HepG2 (cell line): ENCODE measurements around the gene P3H3. TPM values are rescaled to one million over a fixed set of nuclear protein-coding genes. Genes with fewer than 3 reads are reported as not detected.

ENCODE experiments used
- AKAP8 ChIP-seq: sonication (generic); formaldehyde crosslinking; IDR thresholded peaks from 2 replicates; pipeline ENCODE4 v1.5.1; 2020; ENCODE audit warnings: mild to moderate bottlenecking, missing genetic modification reagents
- ARNT ChIP-seq: fragments of 450-650 bp; IDR thresholded peaks from 2 replicates; pipeline ENCODE4 v1.6.1; 2017
- ETS1 ChIP-seq: sonication (generic); formaldehyde crosslinking; IDR thresholded peaks from 2 replicates; pipeline ENCODE4 v1.4.0; 2020; ENCODE audit warnings: missing genetic modification reagents
- FOXA3 ChIP-seq: IDR thresholded peaks from 2 replicates; pipeline ENCODE4 v1.6.1; 2016; ENCODE audit warnings: missing genetic modification reagents, missing compliant biosample characterization
- FOXC1 ChIP-seq: sonication (generic); formaldehyde crosslinking; IDR thresholded peaks from 2 replicates; pipeline ENCODE4 v1.8.0; 2022; ENCODE audit warnings: mild to moderate bottlenecking, missing genetic modification reagents, borderline replicate concordance
- GATAD2A ChIP-seq: IDR thresholded peaks from 2 replicates; pipeline ENCODE4 v1.6.1; 2016
- HCFC1 ChIP-seq: fragments of 150-350 bp; IDR thresholded peaks from 2 replicates; pipeline ENCODE4 v1.6.1; 2014; ENCODE audit warnings: low read depth, low read length
- MED1 ChIP-seq: sonication (generic); formaldehyde crosslinking; IDR thresholded peaks from 2 replicates; pipeline ENCODE4 v1.4.0; 2020; ENCODE audit warnings: missing genetic modification reagents
- PRDM10 ChIP-seq: sonication (generic); formaldehyde crosslinking; IDR thresholded peaks from 2 replicates; pipeline ENCODE4 v1.4.0; 2020; ENCODE audit warnings: low read depth, missing genetic modification reagents
- RAD21 ChIP-seq: fragments of 450-650 bp; formaldehyde crosslinking; IDR thresholded peaks from 2 replicates; pipeline ENCODE4 v1.5.0; 2020; ENCODE audit warnings: mild to moderate bottlenecking
- RORA ChIP-seq: sonication (generic); formaldehyde crosslinking; IDR thresholded peaks from 2 replicates; pipeline ENCODE4 v1.5.0; 2020; ENCODE audit warnings: mild to moderate bottlenecking, missing genetic modification reagents, moderate library complexity
- SP4 ChIP-seq: sonication (generic); formaldehyde crosslinking; IDR thresholded peaks from 2 replicates; pipeline ENCODE4 v1.8.1; 2023; ENCODE audit warnings: mild to moderate bottlenecking, missing genetic modification reagents
- SP5 ChIP-seq: IDR thresholded peaks from 2 replicates; pipeline ENCODE4 v1.6.1; 2016; ENCODE audit warnings: low read depth, borderline replicate concordance
- XBP1 ChIP-seq: sonication (generic); formaldehyde crosslinking; IDR thresholded peaks from 2 replicates; pipeline ENCODE4 v1.5.0; 2020; ENCODE audit warnings: missing genetic modification reagents
- ZHX1 ChIP-seq: sonication (generic); formaldehyde crosslinking; IDR thresholded peaks from 2 replicates; pipeline ENCODE4 v1.8.1; 2022; ENCODE audit warnings: low read depth, mild to moderate bottlenecking, missing genetic modification reagents
- ZMYM3 ChIP-seq: sonication (generic); formaldehyde crosslinking; IDR thresholded peaks from 2 replicates; pipeline ENCODE4 v1.5.1; 2020; ENCODE audit warnings: mild to moderate bottlenecking, missing genetic modification reagents
- ZNF350 ChIP-seq: sonication (generic); formaldehyde crosslinking; IDR thresholded peaks from 2 replicates; pipeline ENCODE4 v1.4.0; 2020; ENCODE audit warnings: mild to moderate bottlenecking, low read depth, missing genetic modification reagents, borderline replicate concordance
- ZNF501 ChIP-seq: sonication (generic); formaldehyde crosslinking; IDR thresholded peaks from 2 replicates; pipeline ENCODE4 v1.5.1; 2020; ENCODE audit warnings: mild to moderate bottlenecking, moderate library complexity, missing genetic modification reagents
- ZNF547 ChIP-seq: sonication (generic); formaldehyde crosslinking; IDR thresholded peaks from 2 replicates; pipeline ENCODE4 v1.5.1; 2020; ENCODE audit warnings: mild to moderate bottlenecking, missing genetic modification reagents
- ZNF891 ChIP-seq: sonication (generic); formaldehyde crosslinking; IDR thresholded peaks from 2 replicates; pipeline ENCODE4 v1.5.0; 2020; ENCODE audit warnings: mild to moderate bottlenecking, missing genetic modification reagents
- polyA plus RNA-seq, 8 experiments: library from polyadenylated mRNA; depleted of rRNA in 3 of 8; stranded (reverse) in 7 of 8; unstranded in 1 of 8; fragments of >200 nt; fragmentation: Illumina TruSeq in 4 of 8; extraction: Trizol in 4 of 8; gene quantifications; 2 replicates each; pipeline versions ENCODE4 v1.2.1 to v1.2.3, GENCODE V29; 2011 to 2016; ENCODE audit warnings: low read depth in 4 of 8, missing spikeins in 1 of 8, mixed read lengths in 1 of 8; ENCODE audit not compliant: insufficient read depth in 1 of 8
- total RNA-seq, 5 experiments: library from RNA; depleted of rRNA; stranded (reverse); fragments of >200 nt; fragmentation: Illumina TruSeq; extraction: Trizol; gene quantifications; 2 replicates each; pipeline ENCODE4 v1.2.3, GENCODE V29; 2016; ENCODE audit warnings: low read depth in 1 of 5
- TF ChIP-seq, protein P1 (sequence below): fragments of 450-650 bp; IDR thresholded peaks from 2 replicates; pipeline ENCODE4 v1.6.1; 2017
- TF ChIP-seq, protein P2 (sequence below): IDR thresholded peaks from 2 replicates; pipeline ENCODE4 v1.6.1; 2012; ENCODE audit warnings: inconsistent platforms

P3H3 gene
- total and polyA plus RNA-seq, 2 of the 13 experiments (the other 11 are each of a cell fraction or from before 2014, with no cell fraction given): 20.1 to 20.5 TPM

DNA sequence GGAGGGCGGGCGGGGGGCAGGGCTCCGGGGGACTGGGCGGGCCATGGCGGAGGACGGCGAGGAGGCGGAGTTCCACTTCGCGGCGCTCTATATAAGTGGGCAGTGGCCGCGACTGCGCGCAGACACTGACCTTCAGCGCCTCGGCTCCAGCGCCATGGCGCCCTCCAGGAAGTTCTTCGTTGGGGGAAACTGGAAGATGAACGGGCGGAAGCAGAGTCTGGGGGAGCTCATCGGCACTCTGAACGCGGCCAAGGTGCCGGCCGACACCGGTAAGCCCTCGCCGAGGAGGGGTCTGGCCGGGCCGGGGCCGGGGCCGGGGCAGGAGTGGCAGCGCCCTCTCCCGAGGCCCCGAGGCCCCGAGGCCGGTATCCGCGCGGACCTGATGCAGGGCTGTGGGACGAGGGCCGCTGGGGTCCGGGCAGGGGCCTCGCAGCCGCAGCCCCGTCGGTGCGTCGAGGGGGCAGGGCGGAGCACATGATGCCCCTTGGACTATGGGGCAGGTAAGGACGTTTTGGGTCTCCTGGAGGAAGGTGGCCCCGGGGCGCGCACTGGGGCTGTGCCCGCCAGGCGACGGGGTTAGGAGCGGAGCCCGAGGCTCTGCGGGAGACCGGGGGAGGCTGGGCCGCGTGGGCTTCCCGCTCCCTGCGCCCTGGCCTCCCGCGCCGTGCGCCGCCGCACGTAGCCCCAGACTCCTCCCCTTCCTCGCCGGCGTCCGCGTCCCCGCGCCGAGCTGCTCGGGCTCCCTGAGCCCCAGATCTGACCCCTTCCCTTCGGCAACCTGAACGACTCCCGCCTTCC lies 39.4 kb downstream of the P3H3 start, which contains the start of gene TPI1 (continued):
- TF ChIP-seq ZNF350 (CRISPR knock-in tag) (no peak), PRDM10 (CRISPR knock-in tag) (no peak), ARNT (no peak), RORA (CRISPR knock-in tag) (no peak), ZNF547 (CRISPR knock-in tag) (0 out of 2 replicates have a peak, but pooled peaks have one; percentile 28), SP4 (peak; percentile 69; the same call in 1 of the 2 replicates), HCFC1 (no peak), GATAD2A (CRISPR knock-in tag) (peak; percentile 56; the same call in 1 of the 2 replicates), AKAP8 (CRISPR knock-in tag) (peak; percentile 94; the same call in 1 of the 2 replicates), ETS1 (CRISPR knock-in tag) (no peak), ZNF501 (CRISPR knock-in tag) (peak; percentile 62), XBP1 (CRISPR knock-in tag) (0 out of 2 replicates have a peak, but pooled peaks have one; percentile 70), RAD21 (CRISPR knock-in tag) (peak; percentile 59), FOXC1 (CRISPR knock-in tag) (peak; percentile 52; the same call in 1 of the 2 replicates), ZMYM3 (CRISPR knock-in tag) (no peak), FOXA3 (CRISPR knock-in tag) (peak; percentile 12; the same call in 1 of the 2 replicates), ZNF891 (CRISPR knock-in tag) (peak; percentile 19; the same call in 1 of the 2 replicates), ZHX1 (CRISPR knock-in tag) (no peak), SP5 (CRISPR knock-in tag) (0 out of 2 replicates have a peak, but pooled peaks have one; percentile 41), MED1 (no peak; the same call in 1 of the 2 replicates)
- TF ChIP-seq, protein P1, sequence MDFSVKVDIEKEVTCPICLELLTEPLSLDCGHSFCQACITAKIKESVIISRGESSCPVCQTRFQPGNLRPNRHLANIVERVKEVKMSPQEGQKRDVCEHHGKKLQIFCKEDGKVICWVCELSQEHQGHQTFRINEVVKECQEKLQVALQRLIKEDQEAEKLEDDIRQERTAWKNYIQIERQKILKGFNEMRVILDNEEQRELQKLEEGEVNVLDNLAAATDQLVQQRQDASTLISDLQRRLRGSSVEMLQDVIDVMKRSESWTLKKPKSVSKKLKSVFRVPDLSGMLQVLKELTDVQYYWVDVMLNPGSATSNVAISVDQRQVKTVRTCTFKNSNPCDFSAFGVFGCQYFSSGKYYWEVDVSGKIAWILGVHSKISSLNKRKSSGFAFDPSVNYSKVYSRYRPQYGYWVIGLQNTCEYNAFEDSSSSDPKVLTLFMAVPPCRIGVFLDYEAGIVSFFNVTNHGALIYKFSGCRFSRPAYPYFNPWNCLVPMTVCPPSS: no peak
- TF ChIP-seq, protein P2, sequence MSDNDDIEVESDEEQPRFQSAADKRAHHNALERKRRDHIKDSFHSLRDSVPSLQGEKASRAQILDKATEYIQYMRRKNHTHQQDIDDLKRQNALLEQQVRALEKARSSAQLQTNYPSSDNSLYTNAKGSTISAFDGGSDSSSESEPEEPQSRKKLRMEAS: peak; percentile 77
